Measurements from ENCODE around the gene DCAF6.

- no peak for TF ChIP-seq CTCF (IDR thresholded peaks at IDR 0.05)
- no peak for TF ChIP-seq ZFX (IDR thresholded peaks at IDR 0.05; ENCODE audit: borderline replicate concordance)
Measured at GRCh38 chr1:168004531-168004930, 68.0 kb downstream of the DCAF6 start.
